Lower leg skin (tissue), 4 donors: ENCODE data around the gene NFAT5. TPM values are rescaled to one million over a fixed set of nuclear protein-coding genes. Genes with fewer than 3 reads are reported as not detected.

Source experiments
- DNase-seq, 2 donors: peaks; one replicate each; pipeline ENCODE4 v3.0.0-alpha.2; 2019; ENCODE audit warnings: low spot score in 2 of 2
- H3K4me3 ChIP-seq: fragments of 200-600 bp; sonication (generic); 2 replicates; pipeline ENCODE4 v1.5.1; 2017; ENCODE audit warnings: mild to moderate bottlenecking, low read depth; ENCODE audit not compliant: poor library complexity, severe bottlenecking
- CTCF ChIP-seq, 3 donors: fragments of 450-650 bp; IDR thresholded peaks; one replicate each; pipeline ENCODE4 v1.5.1; 2016; ENCODE audit warnings: antibody characterized with exemption in 3 of 3, mild to moderate bottlenecking in 3 of 3, moderate library complexity in 2 of 3
- POLR2A ChIP-seq, 2 donors: fragments of 450-650 bp; IDR thresholded peaks; one replicate each; pipeline ENCODE4 v1.6.1; 2016 to 2017; ENCODE audit warnings: antibody characterized with exemption in 2 of 2, mild to moderate bottlenecking in 1 of 2, moderate library complexity in 1 of 2
- WGBS, 2 donors: methylation state at CpG; one replicate each; pipeline ENCODE4 v1.1.5; 2018; 5-methylcytosine and 5-hydroxymethylcytosine counted together
- intact Hi-C: fragments of 100-400 bp; cut with DNase I; formaldehyde crosslinking; loops from one replicate; pipeline ENCODE4 v1.15.0; 2023; ENCODE audit warnings: low total_unique reads
- total RNA-seq, 4 donors: library from RNA; depleted of rRNA; stranded (reverse); fragments of >200 nt; gene quantifications; one replicate each; pipeline ENCODE4 v1.1.0, GENCODE V29; 2016

Gene NFAT5
- total RNA-seq, 4 donors from 2014 or later: 74.7 to 114 (median 88.6) TPM

- intact Hi-C loops: no loop called here
- no peak overlapping the region for H3K4me3 ChIP-seq
- WGBS, 2 donors: 89 to 97% methylated on average over 2 of the region's 2 CpGs
- DNase-seq: no peak
- TF ChIP-seq POLR2A (IDR thresholded peaks at IDR 0.05) (no peak), CTCF (IDR thresholded peaks at IDR 0.05) (no peak)
These were observed 106.7 kb downstream of the NFAT5 start for GRCh38 chr16:69672315-69672997.

- no peak overlapping the region for H3K4me3 ChIP-seq
- 67 to 70% methylated on average over 3 of the region's 3 CpGs for WGBS, 2 donors
- intact Hi-C loops: no loop called here
- TF ChIP-seq POLR2A (IDR thresholded peaks at IDR 0.05) (no peak), CTCF (IDR thresholded peaks at IDR 0.05) (no peak)
- no peak for DNase-seq
These were observed 107.4 kb downstream of the NFAT5 start for GRCh38 chr16:69672998-69673713.

- TF ChIP-seq POLR2A (IDR thresholded peaks at IDR 0.05) (no peak), CTCF (IDR thresholded peaks at IDR 0.05) (no peak)
- intact Hi-C loops: loop anchor here (5.0 kb wide), 1 partner anchor 97 kb away; no protein-coding TSS in a partner anchor
These were observed 114.6 kb downstream of the NFAT5 start for GRCh38 chr16:69680358-69680757.

GRCh38 chr16:69688589-69688988 is 122.8 kb downstream of the NFAT5 start:
- no peak overlapping the region for H3K4me3 ChIP-seq
- no peak for TF ChIP-seq POLR2A (IDR thresholded peaks at IDR 0.05)
- no peak for TF ChIP-seq CTCF (IDR thresholded peaks at IDR 0.05)
- intact Hi-C loops: no loop called here
- no peak for DNase-seq
- 93 to 97% methylated on average over 2 of the region's 2 CpGs for WGBS, 2 donors

More at GRCh38 chr16:69680358-69680757, 114.6 kb downstream of the NFAT5 start:
- DNase-seq: no peak
- no peak overlapping the region for H3K4me3 ChIP-seq

GRCh38 chr16:69691980-69692911 is 126.5 kb downstream of the NFAT5 start:
- intact Hi-C loops: no loop called here
- DNase-seq: no peak
- H3K4me3 ChIP-seq: no peak overlapping the region
- TF ChIP-seq POLR2A (IDR thresholded peaks at IDR 0.05): no peak
- WGBS, 2 donors: 72 to 77% methylated on average over 4 of the region's 4 CpGs

- WGBS, 2 donors: 98% methylated on average over 2 of the region's 2 CpGs
- intact Hi-C loops: no loop called here
- no peak overlapping the region for H3K4me3 ChIP-seq
- TF ChIP-seq CTCF (IDR thresholded peaks at IDR 0.05) (no peak), POLR2A (IDR thresholded peaks at IDR 0.05) (no peak)
- no peak for DNase-seq
These were observed 128.2 kb downstream of the NFAT5 start for GRCh38 chr16:69693916-69694315.
